Stimulated activated CD4-positive, alpha-beta T cell treated with anti-CD3 and anti-CD28 coated beads, Interleukin-1b, Interleukin-23, amount 100 ng/mL, for 24 hours (primary cell): Measurements from ENCODE around the gene ZNF780A.
"Not testable (repeated sequence)": the region's sequence is repeated elsewhere in the genome, so short reads cannot be mapped to it uniquely, and the experiment has no call there.

Source experiments
- DNase-seq, 4 experiments: peaks; one replicate each; pipeline ENCODE4 v3.0.0-alpha.2; 2020; ENCODE audit warnings: low read depth in 4 of 4, low spot score in 1 of 4

Gene ZNF780A

GRCh38 chr19:40088299-40089047 lies 2.3 kb downstream of the ZNF780A start:
- no peak for DNase-seq

GRCh38 chr19:40084948-40085347 lies 5.8 kb downstream of the ZNF780A start:
- DNase-seq, result no peak

GRCh38 chr19:40081411-40081810 lies 9.3 kb downstream of the ZNF780A start:
- DNase-seq, result no peak

GRCh38 chr19:40080289-40080688 lies 10.5 kb downstream of the ZNF780A start:
- no peak for DNase-seq

- DNase-seq, result no peak
These were observed 12.4 kb downstream of the ZNF780A start for GRCh38 chr19:40078377-40078776.

GRCh38 chr19:40070058-40070457 lies 20.7 kb downstream of the ZNF780A start:
- DNase-seq, result no peak

- DNase-seq, result no peak
These were observed 31.1 kb downstream of the ZNF780A start for GRCh38 chr19:40059624-40060023.

GRCh38 chr19:40057166-40057565 lies 33.6 kb downstream of the ZNF780A start:
- no peak for DNase-seq

GRCh38 chr19:40056505-40056904 lies 34.2 kb downstream of the ZNF780A start:
- no peak for DNase-seq

- peak; percentile 32 to 62 (median 46) for DNase-seq
These were observed 34.8 kb downstream of the ZNF780A start, which contains the start of gene ZNF780B for GRCh38 chr19:40055832-40056504. TSS of gene ZNF780B (minus strand) at chr19:40056231. CDS start at chr19:40050332, 5,899 bp downstream.

- DNase-seq, result no peak
These were observed 35.7 kb downstream of the ZNF780A start for GRCh38 chr19:40055049-40055448.

- DNase-seq, result no peak
These were observed 36.1 kb downstream of the ZNF780A start for GRCh38 chr19:40054632-40055031.

GRCh38 chr19:40053491-40053890 lies 37.3 kb downstream of the ZNF780A start:
- no peak for DNase-seq

- not testable (repeated sequence) for DNase-seq
These were observed 49.0 kb downstream of the ZNF780A start for GRCh38 chr19:40041718-40042117.

- DNase-seq, result not testable (repeated sequence)
These were observed 52.7 kb downstream of the ZNF780A start for GRCh38 chr19:40038047-40038446.

GRCh38 chr19:40035996-40036395 lies 54.7 kb downstream of the ZNF780A start:
- no peak for DNase-seq

GRCh38 chr19:40033989-40034560 lies 56.7 kb downstream of the ZNF780A start:
- no peak for DNase-seq

- DNase-seq, result no peak
These were observed 64.2 kb downstream of the ZNF780A start for GRCh38 chr19:40026597-40026970.

GRCh38 chr19:40025938-40026596 lies 64.7 kb downstream of the ZNF780A start:
- no peak for DNase-seq

GRCh38 chr19:40023969-40024368 lies 66.8 kb downstream of the ZNF780A start:
- no peak for DNase-seq
